GM18907 (cell line): ENCODE results near the gene CDH23.

ENCODE experiments used
- ATAC-seq: cut with Tn5 transposase; IDR thresholded peaks from one replicate; pipeline ENCODE4 v1.9.1; 2021; ENCODE audit warnings: mild to moderate bottlenecking, moderate library complexity; ENCODE audit not compliant: unreplicated experiment

The CDH23 gene

GRCh38 chr10:71437537-71438092 is 40.9 kb downstream of the CDH23 start:
- no peak for ATAC-seq

GRCh38 chr10:71438761-71439160 is 42.0 kb downstream of the CDH23 start:
- ATAC-seq: no peak

GRCh38 chr10:71439670-71440425 is 43.1 kb downstream of the CDH23 start:
- no peak for ATAC-seq

- ATAC-seq: no peak
These were observed 43.9 kb downstream of the CDH23 start for GRCh38 chr10:71440506-71441035.

GRCh38 chr10:71442000-71442399 is 45.3 kb downstream of the CDH23 start:
- no peak for ATAC-seq

- ATAC-seq: no peak
These were observed 46.3 kb downstream of the CDH23 start for GRCh38 chr10:71442859-71443570.

GRCh38 chr10:71443676-71444075 is 47.0 kb downstream of the CDH23 start:
- ATAC-seq: no peak

- ATAC-seq: no peak
These were observed 47.7 kb downstream of the CDH23 start for GRCh38 chr10:71444284-71445054.

- no peak for ATAC-seq
These were observed 51.0 kb downstream of the CDH23 start for GRCh38 chr10:71447676-71448075.

- ATAC-seq: no peak
These were observed 51.4 kb downstream of the CDH23 start for GRCh38 chr10:71448146-71448545.

GRCh38 chr10:71449026-71449425 is 52.3 kb downstream of the CDH23 start:
- ATAC-seq: no peak

- no peak for ATAC-seq
These were observed 55.0 kb downstream of the CDH23 start for GRCh38 chr10:71451754-71452153.

- ATAC-seq: no peak
These were observed 56.5 kb downstream of the CDH23 start for GRCh38 chr10:71453186-71453585.

GRCh38 chr10:71454347-71454746 is 57.6 kb downstream of the CDH23 start:
- ATAC-seq: no peak

- no peak for ATAC-seq
These were observed 58.3 kb downstream of the CDH23 start for GRCh38 chr10:71455035-71455434.

GRCh38 chr10:71456631-71457030 is 59.9 kb downstream of the CDH23 start:
- ATAC-seq: no peak

- no peak for ATAC-seq
These were observed 61.2 kb downstream of the CDH23 start for GRCh38 chr10:71457908-71458307.

GRCh38 chr10:71458387-71458786 is 61.7 kb downstream of the CDH23 start:
- ATAC-seq: no peak

GRCh38 chr10:71459513-71459912 is 62.8 kb downstream of the CDH23 start:
- ATAC-seq: no peak

GRCh38 chr10:71460615-71461014 is 63.9 kb downstream of the CDH23 start:
- no peak for ATAC-seq

GRCh38 chr10:71461457-71461856 is 64.7 kb downstream of the CDH23 start:
- ATAC-seq: no peak
